ENCODE measurements around the gene S100A16.
A peak's percentile ranks its signal among the peaks of the same experiment; 100 is the strongest.
"Not testable (repeated sequence)": the region's sequence is repeated elsewhere in the genome, so short reads cannot be mapped to it uniquely, and the experiment has no call there.

Gene S100A16, protein sequence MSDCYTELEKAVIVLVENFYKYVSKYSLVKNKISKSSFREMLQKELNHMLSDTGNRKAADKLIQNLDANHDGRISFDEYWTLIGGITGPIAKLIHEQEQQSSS

DNA sequence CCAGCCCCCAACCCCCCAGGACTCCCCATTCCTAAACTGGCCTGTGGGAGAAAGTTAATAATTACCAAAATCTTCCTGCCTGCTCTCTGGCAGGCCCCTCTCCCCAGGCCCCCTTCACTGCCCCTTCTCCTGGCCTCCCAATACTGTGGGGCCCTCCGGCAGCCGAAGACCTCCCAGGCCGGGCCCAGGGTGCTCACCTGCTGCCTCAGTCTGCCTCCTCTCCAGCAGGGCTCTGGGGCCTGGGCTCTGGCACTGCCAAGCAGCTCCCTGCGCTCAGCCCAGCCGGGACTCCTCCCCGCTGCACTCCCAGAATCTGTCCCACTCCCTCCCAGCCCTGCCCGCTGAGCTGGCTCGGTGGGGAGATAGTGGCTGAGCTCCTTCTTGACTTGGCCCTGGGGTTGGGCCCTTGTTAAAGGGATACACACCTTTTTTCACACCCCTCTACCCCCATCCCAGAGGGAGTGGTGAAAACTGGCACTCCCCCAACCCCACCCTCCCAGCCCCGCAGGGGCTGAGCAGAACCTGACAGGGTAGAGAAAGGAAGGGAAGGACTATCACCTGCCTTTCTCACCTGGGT is at the start of gene S100A16:
S100A16 (minus strand) TSS at position 383 of the 577 bp plus-strand sequence. CDS start 4,986 bp downstream, outside the sequence.
- DNase-seq (ENCODE audit: low read depth) = no peak

DNA sequence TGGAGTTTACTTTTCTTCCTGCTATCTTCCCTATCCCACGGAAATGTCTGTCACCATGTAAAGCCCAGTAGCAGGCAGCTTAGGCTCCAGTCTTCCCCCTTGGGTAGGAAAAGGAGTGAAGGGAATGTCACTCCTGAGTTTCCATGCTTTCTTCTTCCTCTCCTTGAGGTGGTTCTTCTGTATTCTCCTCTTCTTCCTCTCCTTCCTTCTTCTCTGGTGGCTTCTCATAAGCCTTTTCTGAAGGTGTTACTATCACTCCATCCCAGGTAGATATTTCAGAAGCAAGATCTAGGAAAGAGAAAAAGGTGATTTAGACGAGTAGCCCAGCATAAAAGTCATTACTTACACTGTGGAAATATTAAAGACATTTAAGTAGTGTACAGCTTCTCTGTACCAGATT is 49.3 kb upstream of the S100A16 start:
- no peak for DNase-seq (ENCODE audit: low read depth)

DNA sequence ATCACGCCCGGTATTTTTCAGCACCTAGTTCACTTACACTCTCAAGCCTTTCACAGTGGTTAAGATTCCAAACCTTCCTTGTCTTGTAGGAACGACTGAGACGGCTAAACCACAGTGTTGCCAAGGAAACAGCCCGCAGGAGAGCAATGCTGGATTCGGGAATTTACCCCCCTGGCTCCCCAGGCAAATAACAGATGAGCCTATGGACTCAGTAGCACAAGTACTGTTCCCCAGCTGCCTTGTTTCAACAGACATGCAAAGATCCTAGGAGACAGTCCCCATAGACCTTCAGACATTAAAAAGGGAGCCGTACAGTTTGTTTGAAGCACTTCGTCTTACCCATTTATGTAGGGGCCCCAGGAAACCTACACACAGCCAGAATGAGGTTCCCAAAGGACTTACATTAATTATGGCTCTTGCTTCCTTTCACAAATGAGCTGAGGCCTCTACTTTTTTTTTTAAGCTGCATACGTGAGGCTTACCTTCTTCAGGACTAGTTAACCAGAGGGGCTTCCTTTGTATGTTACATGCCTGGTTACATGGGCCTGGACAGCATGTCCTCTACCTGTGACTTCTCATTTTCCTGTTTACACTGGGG is 48.3 kb upstream of the S100A16 start:
- no peak for DNase-seq (ENCODE audit: low read depth)

DNA sequence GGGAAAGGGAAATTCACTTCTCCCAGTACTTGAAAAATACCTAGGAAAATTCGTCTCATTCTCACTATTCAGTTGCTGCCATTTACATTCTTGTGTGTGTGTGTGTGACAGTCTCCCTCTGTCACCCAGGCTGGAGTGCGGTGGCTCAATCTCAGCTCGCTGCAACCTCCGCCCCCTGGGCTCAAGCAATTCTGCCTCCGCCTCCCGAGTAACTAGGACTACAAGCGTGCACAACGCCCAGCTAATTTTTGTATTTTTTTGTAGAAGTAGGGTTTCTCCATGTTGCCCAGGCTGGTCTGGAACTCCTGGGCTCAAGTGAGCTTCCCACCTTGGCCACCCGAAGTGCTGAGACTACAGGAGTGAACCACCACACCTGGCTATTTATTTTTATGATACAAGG is 46.7 kb upstream of the S100A16 start:
- no peak for DNase-seq (ENCODE audit: low read depth)

DNA sequence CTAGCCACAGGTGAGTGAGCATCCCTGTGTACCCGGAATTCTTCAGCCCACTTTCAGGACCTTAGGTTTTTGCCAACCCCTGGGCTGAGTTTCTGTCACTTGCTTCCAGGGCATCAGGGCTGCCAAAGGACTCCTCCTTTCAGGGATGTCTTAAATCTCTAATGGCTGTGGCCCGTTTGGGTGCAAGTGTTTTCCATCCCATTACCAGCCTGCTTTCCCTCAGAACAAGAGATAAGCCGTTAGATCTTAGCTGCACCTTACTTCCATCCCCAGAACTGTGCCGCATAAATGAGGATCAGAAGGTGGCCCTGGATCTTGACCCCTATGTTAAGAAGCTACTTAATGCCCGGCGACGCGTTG is 46.2 kb upstream of the S100A16 start:
- no peak for DNase-seq (ENCODE audit: low read depth)

DNA sequence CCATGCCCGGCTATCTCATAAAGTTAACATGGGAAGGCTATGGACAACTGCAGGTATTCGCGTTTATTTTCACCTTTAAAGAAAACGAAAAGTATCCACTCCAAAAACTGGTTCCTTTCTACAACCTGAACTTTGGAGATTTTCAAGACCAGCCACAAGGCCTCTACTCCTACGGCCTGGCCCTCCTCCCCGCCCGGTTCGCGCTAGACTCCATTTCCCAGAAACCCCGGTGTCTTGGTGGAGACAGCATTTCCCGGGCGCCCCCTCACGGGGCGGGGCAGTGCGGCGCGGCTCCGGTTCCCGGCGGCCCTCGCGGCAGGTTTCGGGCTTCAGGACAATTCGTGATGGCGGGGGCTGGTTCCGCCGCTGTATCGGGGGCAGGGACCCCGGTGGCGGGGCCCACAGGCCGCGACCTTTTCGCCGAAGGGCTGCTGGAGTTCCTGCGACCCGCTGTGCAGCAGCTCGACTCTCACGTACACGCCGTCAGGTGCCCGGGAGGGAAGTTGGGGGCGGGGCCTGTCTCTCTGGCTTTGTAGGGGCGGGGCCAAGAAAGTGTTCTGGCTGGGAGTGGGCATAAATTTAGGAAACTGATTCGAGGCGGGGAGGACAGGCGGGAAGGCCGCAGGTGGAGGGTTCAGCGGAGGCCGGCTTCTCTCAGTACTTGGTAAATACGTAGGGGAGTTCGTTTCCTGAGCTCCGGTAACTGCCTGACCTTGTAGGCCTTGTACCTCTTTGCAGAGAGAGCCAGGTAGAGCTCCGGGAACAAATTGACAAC is 45.6 kb upstream of the S100A16 start, which contains the start of gene SNAPIN:
SNAPIN (plus strand) TSS at position 304 of the 775 bp plus-strand sequence; CDS start at position 345, 41 bp downstream.
- peak; percentile 83 for DNase-seq (ENCODE audit: low read depth)

DNA sequence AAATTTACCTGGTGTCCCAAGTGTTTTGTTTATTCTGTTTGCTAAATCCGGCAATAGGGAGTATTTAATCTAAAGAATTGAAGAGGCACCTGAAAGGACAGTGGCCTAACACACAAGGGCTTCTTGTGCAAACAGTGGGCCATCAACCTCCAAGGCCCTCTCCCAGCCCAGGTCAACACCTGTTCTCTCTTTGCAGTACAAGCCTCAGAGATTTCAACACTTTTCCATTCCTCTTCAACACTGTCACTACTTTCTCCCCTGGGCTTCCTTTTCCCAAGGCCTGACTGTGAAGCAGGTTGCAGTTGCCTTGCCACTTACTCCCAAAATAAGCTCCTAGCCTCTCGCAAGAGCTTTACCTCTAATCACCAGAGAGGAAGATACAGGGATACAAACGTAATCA is 42.4 kb upstream of the S100A16 start:
- no peak for DNase-seq (ENCODE audit: low read depth)

DNA sequence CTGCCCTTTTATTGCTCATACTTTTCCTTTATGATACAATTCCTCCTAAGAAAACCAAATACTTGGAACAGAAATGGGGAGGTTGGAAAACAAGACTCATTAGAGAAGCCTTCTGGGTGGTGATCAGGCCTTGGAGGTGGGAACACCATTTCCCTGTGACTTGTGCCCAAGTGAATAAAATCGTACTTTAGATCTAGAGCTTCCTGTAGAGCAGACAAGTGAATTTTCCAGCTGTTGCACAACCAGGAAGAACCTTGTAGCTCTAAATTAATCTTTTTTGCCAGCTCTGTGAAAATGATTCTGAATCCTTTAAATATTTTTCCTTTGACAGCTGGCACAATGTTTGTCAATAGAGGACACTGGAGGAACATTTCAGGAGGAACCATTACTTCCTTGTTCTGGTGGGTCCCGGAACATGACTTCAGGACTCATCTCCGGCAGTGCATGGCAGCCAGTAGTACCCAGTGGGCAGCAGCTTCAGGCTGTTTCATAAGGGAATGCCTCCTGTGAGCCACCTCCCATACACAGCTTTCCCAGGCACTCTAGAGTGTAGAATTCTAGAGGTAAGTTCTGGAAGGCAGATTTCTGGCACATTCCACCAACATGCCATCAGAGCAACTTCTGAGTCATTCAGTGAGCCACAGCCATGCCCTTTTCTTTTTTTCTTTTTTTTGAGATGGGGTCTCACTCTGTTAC is 40.0 kb upstream of the S100A16 start:
- DNase-seq (ENCODE audit: low read depth) = no peak

DNA sequence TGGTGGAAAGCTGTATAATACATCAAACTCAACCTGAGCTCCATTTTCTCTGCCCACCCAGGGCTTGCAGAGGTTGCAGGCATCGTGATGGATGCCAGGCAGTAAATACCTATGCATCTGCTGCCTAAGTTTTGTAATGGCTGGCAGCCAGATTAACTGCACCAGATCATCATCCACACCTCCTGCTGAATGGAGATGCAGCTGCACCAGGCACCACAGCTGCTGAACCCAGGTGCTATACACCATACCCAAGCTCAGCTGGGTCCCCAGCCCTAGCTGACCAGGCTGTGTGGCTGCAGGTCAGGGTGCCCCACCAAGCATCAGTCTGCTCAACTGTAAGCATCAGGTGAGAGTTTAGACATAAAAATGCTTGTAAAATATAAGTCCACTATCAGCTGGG is 38.8 kb upstream of the S100A16 start:
- DNase-seq (ENCODE audit: low read depth) = no peak

DNA sequence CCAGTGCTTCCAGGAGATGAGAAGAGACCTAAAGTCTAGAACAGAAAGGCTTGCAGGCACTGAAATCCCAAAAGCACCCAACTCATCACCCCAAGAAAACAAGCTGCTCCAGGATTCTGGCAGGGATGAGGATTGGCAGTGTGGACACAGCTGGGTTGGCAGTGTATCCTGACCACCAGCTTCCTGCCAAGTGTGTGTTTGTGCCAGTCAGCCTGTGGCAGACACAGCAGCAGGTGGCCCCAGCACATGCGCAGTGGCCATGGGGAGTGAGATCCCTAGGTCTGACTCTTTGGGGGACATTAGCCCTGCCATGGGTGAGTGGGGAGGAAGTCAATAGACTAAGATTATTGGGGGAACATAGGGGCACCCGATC is 36.9 kb upstream of the S100A16 start:
- DNase-seq (ENCODE audit: low read depth) = no peak

DNA sequence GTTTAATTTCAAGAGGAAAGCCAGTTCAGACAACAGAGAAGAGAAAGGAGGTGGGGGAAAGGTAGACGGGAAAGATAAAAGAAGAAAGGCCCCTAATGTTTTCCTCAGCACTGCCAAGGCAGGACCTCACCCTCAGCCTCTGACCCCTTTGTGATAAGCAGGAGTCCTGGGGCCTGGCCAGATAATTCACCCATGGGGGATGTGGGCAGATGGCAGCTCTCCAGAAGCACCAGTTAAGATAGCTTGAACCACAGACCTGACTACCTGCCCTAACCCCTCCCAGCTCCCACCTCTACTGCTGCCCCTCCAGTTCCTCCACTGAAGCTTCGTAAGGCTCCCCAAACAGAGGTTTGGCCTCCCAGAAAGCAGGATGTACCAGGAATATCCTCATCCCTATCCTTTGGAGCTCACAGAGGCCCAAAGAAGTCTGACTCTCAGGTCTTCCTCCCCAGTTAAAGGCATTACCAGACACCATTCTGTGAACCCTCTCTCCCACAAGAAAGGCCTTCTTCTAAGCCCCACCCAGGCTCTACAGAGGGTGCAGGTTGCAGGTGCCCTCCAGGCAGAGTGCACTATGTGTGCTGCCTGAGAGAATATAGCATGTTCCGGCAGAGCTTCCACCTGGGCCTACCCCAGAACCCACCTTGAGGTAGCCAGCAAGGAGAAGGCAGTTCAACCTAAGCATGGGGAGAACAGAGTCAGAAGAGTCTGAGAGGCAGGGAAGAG is 36.4 kb upstream of the S100A16 start:
- no peak for DNase-seq (ENCODE audit: low read depth)

DNA sequence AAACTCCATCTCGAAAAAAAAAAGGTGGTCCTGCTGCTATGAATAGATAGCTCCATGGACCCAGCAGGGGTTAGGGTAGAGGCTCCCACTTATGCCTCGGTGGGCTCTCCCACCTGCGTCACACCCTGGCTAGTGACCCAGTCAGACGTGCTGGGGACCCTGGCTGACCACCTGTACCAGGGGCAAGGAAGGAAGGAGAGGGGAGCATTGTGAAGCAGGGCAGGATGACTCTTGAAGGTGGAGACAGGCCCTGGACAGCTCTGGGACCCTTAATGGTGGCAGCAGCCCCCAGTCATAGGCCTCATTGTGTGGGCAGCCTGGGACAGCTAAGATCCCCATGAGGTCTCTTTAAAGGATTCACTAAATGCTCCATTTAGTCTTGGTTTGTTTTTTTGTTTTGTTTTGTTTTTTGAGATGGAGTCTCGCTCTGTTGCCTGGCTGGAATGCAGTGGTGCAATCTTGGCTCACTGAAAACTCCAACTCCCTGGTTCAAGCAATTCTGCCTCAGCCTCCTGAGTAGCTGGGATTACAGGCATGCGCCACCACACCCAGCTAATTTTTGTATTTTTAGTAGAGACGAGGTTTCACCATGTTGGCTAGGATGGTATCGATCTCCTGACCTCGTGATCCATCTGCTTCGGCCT is 35.2 kb upstream of the S100A16 start:
- DNase-seq (ENCODE audit: low read depth) = no peak

DNA sequence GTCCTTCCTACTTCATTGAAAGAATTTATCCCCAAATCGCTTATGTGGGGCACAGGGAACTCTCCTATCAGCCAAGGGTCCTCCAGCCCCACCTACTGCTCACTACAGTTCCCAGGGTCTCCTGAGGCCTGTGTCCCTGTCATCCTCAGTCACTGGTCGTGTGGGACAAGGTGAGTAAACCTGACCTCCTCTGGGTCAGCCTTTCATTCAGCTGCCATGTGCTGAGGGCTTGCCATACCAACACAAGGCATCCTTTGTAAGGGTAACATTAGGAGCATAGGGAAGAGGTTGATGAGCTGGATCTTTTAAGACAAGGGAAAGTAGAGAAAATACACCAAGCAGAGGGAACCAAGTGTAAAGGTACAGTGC is 34.4 kb upstream of the S100A16 start:
- no peak for DNase-seq (ENCODE audit: low read depth)

DNA sequence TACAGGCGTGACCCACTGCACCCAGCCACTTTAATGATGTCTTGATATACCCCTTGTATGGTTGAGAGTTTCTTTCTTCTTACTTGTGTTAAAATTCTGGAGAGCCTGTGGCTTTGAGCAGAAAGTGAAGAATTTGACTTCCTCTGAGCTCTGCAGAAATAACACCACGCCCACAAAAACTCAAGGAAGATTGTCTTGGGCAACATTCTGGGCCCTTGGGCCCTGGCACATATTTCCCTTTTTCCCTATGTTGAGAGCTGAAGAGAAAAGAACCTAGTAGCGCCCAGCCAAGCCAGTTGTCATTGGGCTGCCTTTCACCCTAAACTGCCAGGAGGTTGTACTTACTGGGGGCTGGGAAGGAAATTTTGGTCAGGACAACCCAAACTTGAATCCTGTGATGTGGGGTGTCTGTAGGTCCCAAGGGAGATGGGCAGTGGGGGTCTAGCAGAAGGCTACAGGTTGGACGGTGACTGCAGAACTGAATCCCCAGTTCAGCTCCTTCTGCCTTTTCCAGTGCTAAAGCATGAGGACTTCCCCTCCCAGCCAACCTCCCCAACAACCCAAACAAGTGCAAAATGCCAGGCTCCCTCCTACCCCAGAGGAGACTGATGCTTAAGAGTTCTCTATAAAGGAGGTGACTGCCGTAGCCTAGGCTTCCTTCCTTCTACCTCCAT is 33.9 kb upstream of the S100A16 start:
- no peak for DNase-seq (ENCODE audit: low read depth)

DNA sequence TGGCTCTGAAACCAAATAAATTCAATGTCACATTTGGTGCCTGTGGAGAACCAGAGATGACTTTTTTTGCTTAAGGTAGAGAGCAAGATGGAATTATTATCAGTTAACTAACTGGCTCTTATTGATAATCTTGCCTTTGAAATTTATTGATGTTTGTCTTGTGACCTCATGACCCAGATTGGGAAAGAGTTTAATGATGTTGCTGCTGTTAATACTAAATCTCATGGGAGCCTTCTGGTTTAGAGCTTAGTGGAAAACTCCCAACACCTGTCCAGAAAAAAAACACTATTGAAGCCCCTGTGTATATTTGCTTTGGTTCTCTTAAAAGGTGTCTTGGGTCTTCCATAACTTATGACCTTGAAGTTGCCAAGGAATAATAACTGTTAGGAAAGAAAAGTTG is 30.9 kb upstream of the S100A16 start:
- DNase-seq (ENCODE audit: low read depth) = no peak

DNA sequence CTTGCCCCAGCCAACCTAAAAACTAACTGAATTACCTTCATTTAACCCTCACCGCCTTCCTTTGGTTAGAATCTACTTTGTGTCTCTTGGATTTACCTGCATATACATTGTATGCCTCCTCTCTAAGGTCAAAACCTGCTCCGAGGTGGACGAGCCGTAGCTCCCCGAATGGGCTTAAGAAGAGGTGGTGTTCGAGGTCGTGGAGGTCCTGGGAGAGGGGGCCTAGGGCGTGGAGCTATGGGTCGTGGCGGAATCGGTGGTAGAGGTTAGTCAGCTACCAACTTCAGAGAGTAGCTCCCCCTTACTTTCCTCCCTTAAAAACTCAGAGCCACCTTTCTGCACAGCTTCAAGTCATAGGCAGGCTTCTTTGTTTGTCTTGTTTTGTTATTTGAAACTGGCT is 30.2 kb upstream of the S100A16 start:
- no peak for DNase-seq (ENCODE audit: low read depth)

DNA sequence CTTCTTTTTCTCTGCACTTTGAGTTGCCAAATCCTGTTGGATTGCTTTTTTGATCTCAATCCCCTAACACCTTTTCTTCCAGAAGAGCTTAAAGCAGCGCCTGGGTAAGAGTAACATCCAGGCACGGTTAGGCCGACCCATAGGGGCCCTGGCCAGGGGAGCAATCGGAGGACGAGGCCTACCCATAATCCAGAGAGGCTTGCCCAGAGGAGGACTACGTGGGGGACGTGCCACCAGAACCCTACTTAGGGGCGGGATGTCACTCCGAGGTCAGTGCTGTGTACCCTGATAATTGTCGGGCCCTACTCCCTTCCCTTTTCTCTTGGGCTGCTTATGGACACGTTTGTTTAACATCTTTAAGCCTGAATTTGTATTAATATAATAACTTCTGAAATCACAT is 29.2 kb upstream of the S100A16 start:
- DNase-seq (ENCODE audit: low read depth) = no peak

DNA sequence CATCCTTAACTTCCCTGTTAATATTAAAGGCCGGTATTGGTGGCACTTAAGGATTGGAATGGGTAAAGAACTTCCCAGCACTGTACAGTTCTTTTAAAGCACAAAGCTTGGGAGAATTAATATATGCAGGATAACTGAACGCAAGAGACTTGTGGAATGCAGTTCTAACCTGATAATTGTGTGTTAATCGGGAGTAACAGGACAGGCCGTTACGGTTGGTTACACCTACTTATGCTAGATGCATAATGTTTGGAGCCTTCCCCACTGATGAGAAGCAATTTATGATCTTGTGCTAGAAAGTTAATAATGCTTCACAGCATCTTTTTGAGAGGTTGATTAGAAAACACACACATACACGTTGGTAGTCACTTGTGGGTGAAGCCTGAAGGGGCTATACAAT is 27.9 kb upstream of the S100A16 start:
- DNase-seq (ENCODE audit: low read depth) = no peak

DNA sequence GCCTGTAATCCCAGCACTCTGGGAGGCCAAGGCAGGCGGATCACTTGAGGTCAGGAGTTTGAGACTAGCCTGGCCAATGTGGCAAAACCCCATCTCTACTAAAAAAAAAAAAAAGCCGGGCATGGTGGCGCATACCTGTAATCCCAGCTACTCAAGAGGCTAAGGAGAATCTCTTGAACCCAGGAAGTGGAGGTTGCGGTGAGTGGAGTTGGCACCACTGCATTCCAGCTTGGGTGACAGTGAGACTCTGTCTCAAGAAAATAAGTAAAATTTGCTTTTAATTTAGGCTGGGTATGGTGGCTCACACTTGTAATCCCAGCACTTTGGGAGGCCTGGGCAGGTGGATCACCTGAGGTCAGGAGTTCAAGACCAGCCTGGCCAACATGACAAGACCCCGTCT is 27.3 kb upstream of the S100A16 start:
- DNase-seq (ENCODE audit: low read depth) = not testable (repeated sequence)

DNA sequence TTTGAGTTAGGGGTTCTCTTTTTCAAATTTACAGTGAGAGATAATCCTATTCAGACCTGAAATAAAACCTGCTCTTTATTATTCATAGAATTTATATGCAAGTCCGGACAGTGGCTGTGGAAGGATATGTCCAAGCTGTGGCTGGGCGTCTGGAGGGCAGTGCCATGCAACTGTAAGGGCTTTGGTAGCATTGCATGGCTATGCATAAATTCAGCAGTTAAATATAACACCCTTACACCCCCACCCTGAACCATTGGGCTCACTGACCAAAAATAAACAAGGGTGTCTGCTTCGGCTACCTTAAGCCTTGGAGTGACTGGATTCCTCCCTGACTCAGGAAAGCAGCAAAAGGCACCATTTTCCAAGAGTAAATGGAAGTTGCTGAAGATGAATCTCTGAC is 26.3 kb upstream of the S100A16 start:
- DNase-seq (ENCODE audit: low read depth) = no peak

DNA sequence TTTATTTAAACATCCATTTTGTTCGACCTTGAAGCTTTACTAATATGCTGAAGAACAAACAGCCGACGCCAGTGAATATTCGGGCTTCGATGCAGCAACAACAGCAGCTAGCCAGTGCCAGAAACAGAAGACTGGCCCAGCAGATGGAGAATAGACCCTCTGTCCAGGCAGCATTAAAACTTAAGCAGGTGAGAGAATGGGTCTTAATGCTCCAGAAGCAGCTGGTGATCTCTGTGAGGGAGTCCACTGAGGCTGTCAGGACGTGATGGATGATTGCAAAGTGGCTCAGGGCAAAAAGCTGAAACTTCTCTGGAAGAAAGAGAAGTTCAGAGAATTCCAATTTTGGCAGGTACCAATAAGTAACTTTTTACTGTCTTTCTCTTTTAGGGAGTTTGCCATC is 25.3 kb upstream of the S100A16 start:
- no peak for DNase-seq (ENCODE audit: low read depth)
